NCI-H2107 (cell line): ENCODE data around the gene MAPKAP1.

Experiments
- DNase-seq: peaks from one replicate; lab custom pipeline; 2025; lab: John Stamatoyannopoulos, UW

Gene MAPKAP1

DNA sequence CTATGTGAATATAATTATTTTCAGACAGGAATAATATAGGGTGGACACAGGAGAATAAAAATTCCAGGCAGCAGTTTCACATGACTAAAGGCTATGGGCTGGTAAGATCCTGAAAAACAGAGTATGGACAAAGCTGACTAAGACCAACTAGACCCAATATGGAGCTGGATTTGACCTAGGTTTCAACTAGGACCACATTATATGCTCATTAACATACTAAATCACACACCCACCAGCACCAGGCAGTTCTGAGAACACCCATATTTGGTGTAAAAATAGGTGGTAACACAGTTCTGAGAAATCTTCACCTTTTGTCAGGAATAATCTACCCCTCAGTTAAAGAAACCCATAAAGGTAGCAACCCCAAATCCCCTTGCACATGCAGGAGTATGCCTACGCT, 64.7 kb downstream of the MAPKAP1 start:
- DNase-seq, result no peak

DNA sequence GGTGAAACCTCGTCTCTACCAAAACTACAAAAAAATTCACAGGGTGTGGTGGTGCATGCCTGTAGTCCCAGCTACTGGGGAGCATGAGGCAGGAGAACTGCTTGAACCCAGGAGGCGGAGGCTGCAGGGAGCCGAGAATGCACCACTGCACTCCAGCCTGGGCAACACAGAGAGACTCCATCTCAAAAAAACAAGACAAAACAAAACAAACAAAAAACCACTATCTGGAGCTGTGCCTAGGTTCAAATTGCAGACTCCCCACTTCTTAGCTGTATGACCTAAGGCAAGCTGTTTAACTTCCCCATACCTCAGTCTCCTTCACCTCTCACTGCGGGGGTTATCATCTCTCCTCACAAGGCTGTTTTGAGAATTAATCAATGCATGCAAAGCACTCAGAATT, 68.0 kb downstream of the MAPKAP1 start:
- DNase-seq, result no peak

DNA sequence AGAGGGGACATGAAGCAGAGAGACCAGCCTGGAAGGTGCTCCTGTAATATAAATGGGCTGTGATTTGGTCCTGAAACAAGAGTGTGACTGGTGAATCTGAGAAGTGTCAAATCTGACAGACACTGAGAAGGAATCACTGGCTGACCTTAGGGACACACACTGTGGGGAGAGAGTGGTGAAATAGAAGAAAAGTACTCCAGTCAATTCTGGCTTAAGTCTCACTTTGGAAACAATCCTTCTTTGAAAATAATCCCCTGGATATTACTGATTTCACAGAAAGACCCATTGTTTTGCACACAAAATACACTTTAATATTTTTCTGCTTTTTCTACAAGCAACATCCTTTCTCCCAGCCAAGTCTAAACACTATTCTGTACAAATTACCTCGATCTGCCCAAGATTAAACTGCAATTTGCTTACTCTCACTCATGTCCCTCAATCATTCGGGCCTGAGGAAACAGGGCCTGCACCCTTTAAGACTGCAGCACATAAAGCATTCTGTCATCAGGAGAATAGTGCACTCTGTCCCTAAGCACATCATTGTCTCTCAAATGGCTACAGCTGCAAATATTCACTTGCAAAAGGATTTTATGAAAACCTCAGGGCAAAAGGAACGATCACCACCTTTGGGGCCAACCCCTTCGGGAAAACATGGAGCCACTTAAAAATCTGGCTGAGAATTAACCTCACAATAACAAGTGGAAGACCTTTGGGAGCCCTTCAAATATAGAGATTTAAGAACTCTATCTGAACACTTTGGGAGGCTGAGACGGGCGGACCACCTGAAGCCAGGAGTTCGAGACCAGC, 68.6 kb downstream of the MAPKAP1 start:
- DNase-seq, result no peak

- DNase-seq, result no peak
Measured at GRCh38 chr9:125637241-125637640, 69.8 kb downstream of the MAPKAP1 start.

GRCh38 chr9:125635888-125636287, 71.1 kb downstream of the MAPKAP1 start:
- DNase-seq, result peak; percentile 28

GRCh38 chr9:125634040-125634717, 72.8 kb downstream of the MAPKAP1 start:
- no peak for DNase-seq

GRCh38 chr9:125633116-125633745, 73.8 kb downstream of the MAPKAP1 start:
- DNase-seq, result no peak

DNA sequence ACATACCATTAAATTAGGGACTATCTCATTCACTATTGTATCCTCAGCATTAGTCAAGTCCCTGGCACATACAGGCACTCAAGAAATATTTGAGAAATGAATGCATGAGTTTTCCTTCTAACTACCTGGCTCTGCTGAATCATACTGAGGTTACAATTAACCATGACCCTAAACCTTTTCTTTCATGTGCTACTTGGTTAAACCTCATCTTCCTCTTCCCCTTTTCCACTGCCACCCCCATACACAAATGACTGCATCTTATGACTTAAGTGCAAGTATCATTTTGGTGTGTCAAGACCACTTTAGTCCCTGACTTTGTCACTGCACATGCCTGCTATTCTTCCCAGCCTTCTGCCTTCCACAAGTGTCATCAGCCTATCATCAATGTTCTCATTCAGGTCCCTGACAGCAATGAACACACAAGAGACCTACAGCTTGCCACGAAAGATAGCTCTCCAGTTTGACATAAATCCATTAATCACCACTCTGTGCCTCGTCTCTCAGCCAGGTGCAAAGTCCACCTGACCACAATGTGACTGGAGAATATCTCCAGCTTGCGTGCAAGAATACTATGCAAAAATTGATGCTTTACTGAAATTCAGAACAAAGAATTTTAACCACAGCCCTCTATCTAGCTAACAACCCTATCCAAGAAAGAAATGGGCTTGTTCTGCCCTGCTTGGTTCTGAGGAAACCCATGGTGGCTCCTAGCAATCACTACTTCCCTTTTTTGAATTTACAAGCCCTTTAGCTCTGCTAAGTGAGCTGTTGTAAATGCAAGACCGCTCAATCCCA, 74.5 kb downstream of the MAPKAP1 start:
- no peak for DNase-seq

DNA sequence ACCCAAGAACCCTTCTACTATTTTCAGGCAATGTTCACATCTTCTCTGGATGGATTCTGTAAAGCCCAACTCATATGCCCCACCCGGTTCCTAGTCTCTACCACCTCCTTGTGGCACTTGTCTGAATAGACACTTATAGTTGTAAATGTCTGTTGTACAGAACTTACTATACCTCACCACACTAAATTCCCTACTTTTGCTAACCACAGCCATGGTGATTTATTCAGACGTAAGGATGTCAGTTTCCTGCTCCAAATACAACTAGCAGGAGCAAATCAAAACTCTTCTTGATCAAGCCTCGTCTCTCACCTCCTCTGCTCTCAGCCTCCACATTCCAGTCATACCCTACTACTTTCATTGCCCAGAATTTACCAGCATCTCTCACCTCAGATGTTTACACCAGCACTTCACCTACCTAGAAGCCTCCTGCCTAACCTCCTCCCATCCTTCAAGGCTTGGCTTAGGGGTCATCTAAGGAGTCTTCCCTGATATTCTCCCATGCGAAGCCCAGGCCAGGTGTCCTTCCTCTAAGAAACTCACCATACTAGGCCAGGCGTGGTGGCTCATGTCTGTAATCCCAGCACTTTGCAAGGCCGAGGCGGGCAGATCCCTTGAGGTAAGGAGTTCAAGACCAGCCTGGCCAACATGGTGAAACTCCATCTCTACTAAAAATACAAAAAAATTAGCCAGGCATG, 75.5 kb downstream of the MAPKAP1 start:
- DNase-seq, result no peak

- no peak for DNase-seq
Measured at GRCh38 chr9:125630436-125630835, 76.6 kb downstream of the MAPKAP1 start.

DNA sequence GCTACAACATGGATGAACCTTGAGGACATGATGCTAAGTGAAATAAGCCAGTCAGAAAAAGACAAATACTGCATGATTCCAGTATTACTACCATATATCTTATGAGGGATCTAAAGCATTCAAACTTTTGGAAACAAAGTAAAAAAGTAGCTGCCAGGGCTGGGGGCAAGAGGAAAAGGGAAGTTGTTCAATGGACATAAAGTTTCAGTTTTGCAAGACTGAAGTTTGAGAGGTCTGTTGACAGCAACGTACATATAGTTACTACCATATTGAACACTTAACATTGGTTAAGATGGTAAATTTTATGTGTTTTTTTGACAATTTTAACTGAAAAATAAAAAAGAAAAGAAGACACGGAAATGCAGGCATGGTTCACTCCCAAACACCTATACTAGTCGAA, 77.6 kb downstream of the MAPKAP1 start:
- DNase-seq, result no peak

DNA sequence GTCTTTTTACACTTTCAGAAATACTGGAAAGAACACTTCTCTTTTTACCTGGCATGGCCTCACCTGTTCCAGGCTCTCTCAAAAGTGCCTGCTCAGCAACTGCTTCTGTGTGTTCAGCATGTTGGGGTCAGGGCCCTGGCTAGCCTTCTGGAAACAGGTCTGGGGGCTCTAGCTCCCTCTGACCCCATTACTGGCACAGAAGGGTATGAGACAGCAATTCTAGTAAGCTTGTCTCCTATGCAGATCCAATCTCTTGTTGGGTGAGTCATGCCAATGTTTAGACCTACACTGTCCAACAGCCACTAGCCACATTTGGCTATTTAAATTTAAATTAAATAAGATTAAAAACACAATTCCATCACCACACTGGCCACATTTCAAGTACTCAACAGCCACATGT, 80.8 kb downstream of the MAPKAP1 start:
- no peak for DNase-seq

DNA sequence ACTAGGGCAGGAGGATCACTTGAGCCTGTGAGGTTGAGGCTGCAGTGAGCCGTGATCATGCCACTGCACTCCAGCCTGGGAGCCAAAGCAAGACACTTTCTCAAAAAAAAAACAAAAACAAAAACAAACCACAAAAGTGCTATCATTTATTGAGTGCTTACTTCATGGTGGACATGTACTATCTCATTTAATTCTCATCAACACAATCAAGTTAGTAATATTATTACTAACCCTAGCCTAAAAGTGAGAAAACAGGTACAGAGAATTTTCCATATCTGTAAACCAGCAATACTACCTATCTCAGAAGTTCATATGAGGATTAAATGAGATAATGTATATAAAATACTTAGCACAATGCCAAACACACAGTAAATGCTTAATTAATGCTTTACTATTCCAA, 85.8 kb downstream of the MAPKAP1 start:
- no peak for DNase-seq

DNA sequence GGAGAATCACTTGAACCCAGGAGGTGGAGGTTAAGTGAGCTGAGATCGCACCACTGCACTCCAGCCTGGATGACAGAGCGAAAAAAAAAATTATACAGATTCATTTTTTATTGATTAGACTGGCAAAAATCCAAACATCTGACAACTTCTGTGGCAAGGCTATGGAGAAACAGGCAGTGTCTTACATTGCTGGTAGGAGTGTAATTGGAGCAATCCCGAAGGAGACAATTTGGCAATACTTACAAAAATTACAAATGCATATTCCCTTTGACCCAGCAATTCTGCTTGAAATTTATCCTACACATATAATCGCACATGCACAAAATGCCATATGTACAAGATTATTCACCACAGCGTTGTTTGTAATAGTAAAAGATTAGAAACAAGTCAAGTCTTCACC, 86.8 kb downstream of the MAPKAP1 start:
- DNase-seq, result no peak

GRCh38 chr9:125617087-125617486, 89.9 kb downstream of the MAPKAP1 start:
- DNase-seq, result no peak

DNA sequence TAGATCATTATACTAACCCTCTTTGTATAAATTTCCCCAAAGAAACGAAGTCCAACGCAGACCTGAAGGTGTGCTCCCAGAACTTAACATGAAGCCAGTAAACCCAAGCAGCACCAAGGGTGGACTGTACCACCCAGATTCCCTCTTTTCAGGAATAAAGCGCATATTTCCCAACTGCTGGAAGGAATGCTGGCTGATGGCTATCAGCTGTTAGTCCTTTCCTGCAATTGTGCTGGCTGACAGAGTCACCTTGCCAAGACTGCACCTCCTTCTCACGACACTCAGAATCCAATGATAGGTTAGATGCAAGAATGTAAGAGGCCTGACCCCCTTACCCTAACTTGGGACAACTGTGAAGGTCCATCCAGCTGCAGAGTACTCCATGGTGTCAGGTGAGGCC, 93.9 kb downstream of the MAPKAP1 start:
- no peak for DNase-seq

DNA sequence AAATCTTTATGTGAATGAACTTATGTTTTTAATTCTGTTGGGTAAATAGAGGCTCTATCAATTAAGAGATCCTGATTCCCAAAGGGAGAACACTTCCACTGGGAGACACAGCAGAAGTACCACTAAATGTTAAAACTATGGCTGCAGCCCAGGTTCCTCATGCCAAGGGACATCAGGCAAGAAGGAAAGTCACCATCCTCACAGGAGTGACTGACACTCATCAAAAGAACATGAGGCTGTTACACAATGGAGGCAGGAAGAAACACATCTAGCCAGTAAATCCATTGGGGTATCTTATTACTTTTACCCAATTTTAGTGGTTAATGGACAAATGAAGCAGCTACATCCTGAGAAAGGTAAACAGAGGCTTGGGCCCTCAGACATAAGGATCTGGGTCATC, 94.4 kb downstream of the MAPKAP1 start:
- no peak for DNase-seq

GRCh38 chr9:125611121-125611765, 95.8 kb downstream of the MAPKAP1 start:
- DNase-seq, result no peak

DNA sequence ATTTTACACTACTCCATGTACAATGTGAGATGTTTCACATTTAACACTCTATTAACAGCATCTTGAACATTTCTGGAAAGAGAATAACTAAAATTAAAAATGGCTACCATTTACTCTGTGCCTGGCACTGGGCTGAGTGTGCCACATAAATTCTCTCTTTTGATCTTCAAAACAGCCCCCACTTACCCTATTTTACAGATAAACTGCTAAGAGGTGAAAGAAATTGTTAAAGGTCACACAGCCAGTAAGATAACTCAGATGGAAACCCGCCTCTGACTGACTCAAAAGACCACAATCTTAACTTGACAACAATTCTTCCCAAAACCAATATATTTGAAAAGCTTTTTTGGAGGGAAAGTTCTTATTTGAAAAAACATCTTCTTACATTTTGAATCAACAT, 97.3 kb downstream of the MAPKAP1 start:
- no peak for DNase-seq

- no peak for DNase-seq
Measured at GRCh38 chr9:125608489-125609224, 98.4 kb downstream of the MAPKAP1 start.

DNA sequence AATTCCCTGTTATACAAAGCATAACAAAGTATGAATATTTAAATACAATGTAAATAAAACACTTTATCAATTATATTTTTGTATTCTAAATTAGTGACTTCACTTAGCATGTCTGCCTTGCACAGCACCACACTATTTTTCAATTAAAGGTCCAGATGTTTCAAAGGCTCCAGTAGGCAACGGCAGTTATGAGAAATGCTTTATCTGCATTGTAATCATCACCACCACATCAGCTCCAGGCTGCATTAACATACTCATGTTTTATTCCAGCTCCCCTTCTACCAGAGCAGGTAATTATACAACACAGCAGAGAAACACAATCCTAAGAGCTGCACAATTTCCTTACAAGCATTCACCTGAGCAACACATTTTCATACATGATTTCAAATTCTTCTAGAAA, 102.8 kb downstream of the MAPKAP1 start:
- DNase-seq, result no peak
